ENCODE data around the gene HMGXB4. TPM values are rescaled to one million over a fixed set of nuclear protein-coding genes. Genes with fewer than 3 reads are reported as not detected.

HMGXB4 gene
- total RNA-seq, 1 donor from 2014 or later: 35.7 TPM

GRCh38 chr22:35324762-35325161, 67.5 kb downstream of the HMGXB4 start:
- intact Hi-C loops (cut with micrococcal nuclease): no loop called here

- intact Hi-C loops (cut with micrococcal nuclease): no loop called here
Observed at GRCh38 chr22:35325209-35325608, 67.9 kb downstream of the HMGXB4 start.

GRCh38 chr22:35326854-35327562, 69.7 kb downstream of the HMGXB4 start:
- intact Hi-C loops (cut with micrococcal nuclease): no loop called here

GRCh38 chr22:35327690-35328471, 70.6 kb downstream of the HMGXB4 start:
- intact Hi-C loops (cut with micrococcal nuclease): no loop called here

DNA sequence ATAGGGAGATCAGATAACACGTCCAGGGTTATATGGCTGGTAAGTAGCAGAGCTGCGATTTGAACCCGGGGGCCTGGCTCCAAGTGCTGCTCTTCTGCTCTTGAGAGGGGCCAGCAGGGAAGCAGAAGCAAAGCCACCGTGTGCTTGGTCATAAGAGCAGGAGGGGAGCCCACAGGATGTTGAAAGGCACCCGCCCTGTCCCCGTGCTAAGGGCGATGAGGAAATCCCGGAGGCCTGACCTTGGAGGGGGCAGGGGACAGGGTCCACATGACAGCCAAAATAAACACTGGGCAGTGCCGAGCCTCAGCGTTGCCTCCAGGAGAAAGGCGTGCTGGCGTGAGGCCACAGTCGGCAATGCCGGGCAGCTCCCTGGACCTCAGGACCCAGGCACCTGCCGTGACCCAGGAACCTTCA, 71.2 kb downstream of the HMGXB4 start:
- intact Hi-C loops (cut with micrococcal nuclease): no loop called here

DNA sequence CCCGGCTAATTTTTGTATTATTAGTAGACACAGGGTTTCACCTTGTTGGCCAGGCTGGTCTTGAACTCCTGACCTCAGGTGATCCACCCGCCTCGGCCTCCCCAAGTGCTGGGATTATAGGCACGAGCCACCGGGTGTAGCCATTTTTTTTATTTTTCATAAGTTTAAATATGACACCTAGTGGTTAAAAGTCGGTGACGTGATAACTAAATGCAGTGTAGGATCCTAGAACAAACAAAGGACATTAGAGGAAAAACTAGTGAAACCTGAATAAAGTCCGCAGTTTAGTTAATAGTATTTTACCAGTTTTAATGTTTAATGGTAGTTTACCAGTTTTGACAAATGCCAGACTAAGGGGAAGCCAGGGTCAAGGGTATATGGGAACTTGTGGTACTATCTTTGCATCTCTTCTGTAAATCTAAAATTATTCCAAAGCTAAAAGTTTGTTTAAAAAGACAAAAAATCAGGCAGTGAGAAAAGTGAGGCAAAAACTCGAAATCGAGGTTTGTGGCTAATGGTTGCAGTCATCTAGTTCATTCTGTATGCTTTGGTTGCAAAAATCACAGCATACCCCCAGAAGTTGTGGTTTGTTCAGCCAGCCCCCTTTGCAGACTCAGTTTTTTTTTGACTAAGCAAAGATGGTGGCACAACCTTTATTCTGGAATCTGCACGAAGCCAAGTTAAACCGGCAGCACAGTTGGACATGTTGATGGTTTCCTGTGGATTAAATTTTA, 72.0 kb downstream of the HMGXB4 start:
- intact Hi-C loops (cut with micrococcal nuclease): no loop called here

- intact Hi-C loops (cut with micrococcal nuclease): loop anchor here (2.0 kb wide), 1 partner anchor 30 kb away; no protein-coding TSS in a partner anchor
Observed at GRCh38 chr22:35330258-35330861, 73.1 kb downstream of the HMGXB4 start.

DNA sequence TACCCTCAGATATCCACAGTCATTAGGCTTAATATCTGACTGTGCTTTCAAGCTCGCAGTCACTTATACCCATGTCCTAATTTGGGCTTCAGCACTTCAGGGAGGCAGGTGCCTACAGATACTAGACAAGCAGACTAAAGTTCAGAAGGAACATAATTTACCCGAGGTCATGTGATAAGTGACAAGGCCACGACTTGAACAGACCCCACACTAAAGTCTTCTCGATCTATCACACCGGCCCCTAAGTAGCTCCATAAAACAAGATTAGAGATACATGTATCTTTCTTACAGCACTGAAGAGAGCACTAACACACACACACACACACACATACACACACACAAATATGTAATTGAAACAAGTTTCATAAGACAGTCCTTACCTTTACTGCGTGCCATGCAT, 75.0 kb downstream of the HMGXB4 start:
- intact Hi-C loops (cut with micrococcal nuclease): no loop called here

DNA sequence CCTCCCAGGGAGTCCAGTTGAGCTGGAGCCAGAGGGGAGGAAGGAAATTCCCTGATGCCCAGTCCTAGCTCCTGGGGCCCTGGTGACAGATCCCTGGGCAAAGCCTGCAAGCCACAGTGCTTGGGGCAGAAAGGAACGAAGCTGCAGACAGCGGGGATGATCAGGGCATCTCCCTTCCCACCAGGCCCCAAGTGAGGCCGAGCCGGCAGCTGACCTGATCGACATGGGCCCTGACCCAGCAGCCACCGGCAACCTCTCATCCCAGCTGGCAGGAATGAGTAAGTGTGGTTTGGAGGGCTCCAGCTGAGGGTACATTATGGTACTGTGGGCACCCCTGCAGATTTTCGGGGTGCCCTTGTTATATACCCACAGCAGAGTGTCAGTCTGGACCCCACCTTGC, 75.9 kb downstream of the HMGXB4 start:
- intact Hi-C loops (cut with micrococcal nuclease): no loop called here

GRCh38 chr22:35334004-35334403, 76.7 kb downstream of the HMGXB4 start:
- intact Hi-C loops (cut with micrococcal nuclease): no loop called here

DNA sequence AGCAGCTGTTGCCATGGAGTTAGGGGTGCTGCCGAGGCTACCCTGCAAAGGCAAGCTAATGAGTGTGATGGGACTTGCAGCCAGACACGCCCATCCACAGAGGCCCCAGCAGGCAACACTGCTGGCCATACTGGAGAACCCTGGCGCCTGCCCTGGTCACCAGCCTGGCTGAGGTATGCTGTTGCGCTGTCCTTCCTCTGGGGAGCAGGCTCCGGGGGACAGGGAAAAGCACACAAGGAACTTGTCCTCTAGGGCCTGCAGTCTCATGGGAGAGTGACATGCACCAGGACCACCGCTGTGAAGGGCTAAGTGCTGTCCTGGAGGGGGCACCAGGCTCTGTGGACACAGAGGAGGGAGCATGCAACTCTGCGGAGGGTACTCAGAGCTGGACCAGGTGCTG, 78.2 kb downstream of the HMGXB4 start:
- intact Hi-C loops (cut with micrococcal nuclease): no loop called here

DNA sequence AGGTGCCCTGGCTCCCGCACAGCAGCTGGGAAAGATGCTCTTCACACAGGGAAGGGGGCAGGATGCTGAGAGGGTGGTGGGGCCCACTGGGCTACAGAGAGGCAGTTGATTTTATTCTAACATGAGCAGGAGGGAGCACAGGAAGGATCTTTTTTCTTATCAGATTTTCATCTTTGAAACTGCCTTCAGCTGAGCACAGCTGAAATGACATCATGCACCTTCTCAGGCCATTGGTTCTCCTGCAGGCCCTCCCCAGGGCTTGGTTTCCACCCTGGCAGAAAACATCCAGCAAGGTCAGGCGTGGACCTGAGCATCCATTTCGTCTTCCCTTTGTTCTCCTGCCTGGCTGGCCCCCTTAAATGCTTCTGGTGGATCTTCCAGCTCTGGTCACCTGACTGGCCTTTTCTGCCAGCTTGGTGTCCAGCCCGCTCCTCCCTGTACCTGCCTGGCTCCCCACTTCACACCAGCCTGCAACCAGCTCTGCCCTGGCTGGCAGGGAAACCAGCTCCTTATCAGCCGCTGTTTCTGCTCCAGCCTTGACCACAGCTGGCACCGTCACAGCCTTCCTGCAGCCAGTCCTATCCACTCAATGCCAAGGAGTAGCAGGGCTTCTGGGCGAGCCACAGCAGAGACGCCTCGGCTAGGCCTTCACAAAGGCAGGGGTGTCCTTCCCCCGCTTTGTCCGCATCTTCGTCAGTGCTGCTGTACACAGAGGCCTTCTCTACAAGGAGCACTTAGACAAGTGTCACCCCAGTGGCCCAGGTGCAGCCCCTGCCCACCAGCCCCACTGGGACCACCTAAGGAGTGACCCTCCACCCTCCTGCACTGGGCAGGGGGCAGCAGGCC, 78.9 kb downstream of the HMGXB4 start:
- intact Hi-C loops (cut with micrococcal nuclease): no loop called here

- intact Hi-C loops (cut with micrococcal nuclease): no loop called here
Observed at GRCh38 chr22:35337932-35338331, 80.6 kb downstream of the HMGXB4 start.

DNA sequence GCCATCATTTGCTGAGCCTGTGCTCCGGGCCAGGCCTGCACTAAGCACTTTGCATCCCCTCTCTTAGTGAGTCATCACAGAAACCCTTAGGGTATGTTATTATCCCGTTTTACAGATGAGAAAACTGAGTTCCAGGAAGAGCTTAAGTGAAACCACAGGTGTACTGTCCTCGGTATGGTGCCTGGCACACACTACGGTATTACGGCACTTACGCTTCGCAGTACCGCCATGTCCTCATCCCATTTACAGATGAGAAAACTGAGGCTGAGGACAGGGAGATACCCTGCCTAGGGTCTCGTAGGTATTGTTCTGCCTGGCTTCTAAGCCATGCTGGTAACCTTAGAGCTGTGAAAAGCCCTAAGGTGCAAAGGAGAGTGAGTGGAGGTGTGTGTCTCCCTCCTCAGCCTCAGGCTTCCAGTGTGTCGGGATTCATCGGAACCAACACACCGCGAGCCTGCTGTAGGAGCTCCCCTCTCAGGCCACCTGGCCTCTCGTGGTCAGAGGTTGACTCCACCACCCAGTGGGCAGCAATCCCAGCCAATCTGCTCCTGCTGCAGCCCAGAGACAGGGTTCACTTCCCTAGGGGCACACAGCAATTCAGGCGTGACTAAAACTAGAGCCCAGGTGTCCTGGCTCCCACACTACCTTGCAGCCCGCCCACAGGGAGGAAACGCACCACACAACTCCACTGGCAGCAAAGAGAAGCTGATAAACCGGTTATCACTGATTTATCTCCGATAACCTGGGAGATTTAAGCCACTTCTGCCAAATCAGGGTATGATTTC, 84.0 kb downstream of the HMGXB4 start:
- intact Hi-C loops (cut with micrococcal nuclease): no loop called here

GRCh38 chr22:35342390-35342789, 85.1 kb downstream of the HMGXB4 start:
- intact Hi-C loops (cut with micrococcal nuclease): no loop called here

DNA sequence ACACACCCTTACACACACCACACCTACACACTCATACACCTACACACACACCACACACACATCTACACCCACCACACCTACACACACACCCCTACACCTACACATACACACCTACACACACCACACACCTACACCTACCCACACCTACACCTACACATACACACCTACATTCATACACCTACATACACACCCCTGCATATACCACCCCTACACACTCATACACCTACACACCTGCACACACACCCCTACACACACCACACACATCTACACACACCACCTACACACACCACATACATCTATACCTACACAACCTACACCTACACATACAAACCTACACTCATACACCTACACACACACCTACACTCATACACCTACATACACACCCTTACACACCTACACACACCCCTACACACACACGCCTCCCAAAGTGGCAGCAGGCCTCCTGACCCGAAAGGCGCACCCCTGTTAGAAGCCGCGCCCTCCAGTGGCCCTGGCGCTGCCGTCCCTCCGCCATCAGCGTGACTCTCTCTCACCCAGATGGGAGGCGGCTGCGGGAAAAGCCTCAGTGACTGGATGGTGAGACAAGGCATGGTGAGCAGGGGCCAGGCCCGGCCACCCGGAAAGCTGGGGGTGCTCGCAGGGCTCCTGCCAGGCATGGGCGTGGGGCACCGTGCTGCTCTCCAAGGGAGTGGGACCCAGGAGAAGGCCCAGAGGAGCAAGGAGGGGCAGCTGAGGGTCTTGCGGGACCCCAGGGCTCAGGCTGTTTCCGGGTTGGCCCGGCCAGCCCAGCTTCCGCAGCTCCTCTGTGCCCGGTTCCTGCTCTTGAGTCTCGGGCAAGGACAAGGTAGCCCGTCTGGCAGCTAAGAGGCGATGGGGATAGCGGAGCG, 86.6 kb downstream of the HMGXB4 start:
- intact Hi-C loops (cut with micrococcal nuclease): no loop called here

- intact Hi-C loops (cut with micrococcal nuclease): no loop called here
Observed at GRCh38 chr22:35344956-35345690, 87.8 kb downstream of the HMGXB4 start.

All from T-helper 1 cell treated with Interleukin-12 subunit alpha and Interleukin-12 subunit beta and Interleukin-4 antibody, amounts not matched to agents 30 ng/mL and 1 ng/mL, for 36 hours (primary cell).